DND-41 (cell line): ENCODE data around the gene BMPER.

Experiments
- ATAC-seq: fragments of 200-7000 bp; cut with Tn5 transposase; 3 replicates; pipeline ENCODE4 v1.9.1; 2021; ENCODE audit warnings: low read depth; ENCODE audit not compliant: insufficient read depth
- DNase-seq: peaks from one replicate; pipeline ENCODE4 v3.0.0-alpha.2; 2020
- H2AFZ ChIP-seq: 2 replicates; pipeline ENCODE4 v1.6.0; 2012; ENCODE audit warnings: low read depth, low read length
- H3K27ac ChIP-seq: 2 replicates; pipeline ENCODE4 v1.5.1; 2012; ENCODE audit warnings: low read length, inconsistent platforms
- H3K27me3 ChIP-seq: fragments of 200-600 bp; sonication (generic); 2 replicates; pipeline ENCODE4 v1.6.0; 2012; ENCODE audit warnings: low read length, mild to moderate bottlenecking, inconsistent platforms; ENCODE audit not compliant: insufficient read depth, poor library complexity
- H3K36me3 ChIP-seq: 2 replicates; pipeline ENCODE4 v1.5.1; 2012; ENCODE audit warnings: low read length, inconsistent platforms; ENCODE audit not compliant: insufficient read depth
- H3K4me1 ChIP-seq: 2 replicates; pipeline ENCODE4 v1.5.1; 2012; ENCODE audit warnings: mild to moderate bottlenecking, low read length; ENCODE audit not compliant: insufficient read depth
- H3K4me2 ChIP-seq: 2 replicates; pipeline ENCODE4 v1.6.0; 2012; ENCODE audit warnings: mild to moderate bottlenecking, moderate library complexity, low read length, inconsistent platforms; ENCODE audit not compliant: insufficient read depth
- H3K4me3 ChIP-seq, 2 experiments: fragments of 200-600 bp in 1 of 2; shearing (Covaris generic) in 1 of 2; 2 replicates each; pipeline ENCODE4 v1.5.1; 2012 to 2016; ENCODE audit warnings: inconsistent platforms in 2 of 2, low read length in 2 of 2, mild to moderate bottlenecking in 2 of 2, low read depth in 1 of 2, moderate library complexity in 1 of 2
- H3K79me2 ChIP-seq: 2 replicates; pipeline ENCODE4 v1.6.0; 2012; ENCODE audit warnings: low read length, inconsistent platforms; ENCODE audit not compliant: insufficient read depth
- H3K9ac ChIP-seq: 2 replicates; pipeline ENCODE4 v1.6.0; 2012; ENCODE audit warnings: low read depth, mild to moderate bottlenecking, inconsistent platforms, low read length, moderate library complexity
- H3K9me3 ChIP-seq: 2 replicates; pipeline ENCODE4 v1.5.1; 2012; ENCODE audit warnings: low read length, moderate library complexity, mild to moderate bottlenecking, inconsistent platforms; ENCODE audit not compliant: insufficient read depth, severe bottlenecking
- H4K20me1 ChIP-seq: 2 replicates; pipeline ENCODE4 v1.6.0; 2012; ENCODE audit warnings: low read length; ENCODE audit not compliant: insufficient read depth
- EZH2 ChIP-seq: IDR thresholded peaks from 3 replicates; pipeline ENCODE4 v1.6.1; 2012; ENCODE audit warnings: borderline replicate concordance, low read depth, mild to moderate bottlenecking, moderate library complexity, low read length, inconsistent platforms; ENCODE audit not compliant: severe bottlenecking
- TF ChIP-seq, protein P1 (sequence below): IDR thresholded peaks from 2 replicates; pipeline ENCODE4 v1.5.1; 2012; ENCODE audit warnings: borderline replicate concordance, low read length, moderate library complexity, mild to moderate bottlenecking; ENCODE audit not compliant: poor library complexity, severe bottlenecking; ENCODE audit errors: extremely low read depth

BMPER gene

GRCh38 chr7:34073676-34074075, 168.3 kb downstream of the BMPER start:
- DNase-seq (no peak), ATAC-seq (no peak)
- no peak for TF ChIP-seq EZH2
- TF ChIP-seq, protein P1, sequence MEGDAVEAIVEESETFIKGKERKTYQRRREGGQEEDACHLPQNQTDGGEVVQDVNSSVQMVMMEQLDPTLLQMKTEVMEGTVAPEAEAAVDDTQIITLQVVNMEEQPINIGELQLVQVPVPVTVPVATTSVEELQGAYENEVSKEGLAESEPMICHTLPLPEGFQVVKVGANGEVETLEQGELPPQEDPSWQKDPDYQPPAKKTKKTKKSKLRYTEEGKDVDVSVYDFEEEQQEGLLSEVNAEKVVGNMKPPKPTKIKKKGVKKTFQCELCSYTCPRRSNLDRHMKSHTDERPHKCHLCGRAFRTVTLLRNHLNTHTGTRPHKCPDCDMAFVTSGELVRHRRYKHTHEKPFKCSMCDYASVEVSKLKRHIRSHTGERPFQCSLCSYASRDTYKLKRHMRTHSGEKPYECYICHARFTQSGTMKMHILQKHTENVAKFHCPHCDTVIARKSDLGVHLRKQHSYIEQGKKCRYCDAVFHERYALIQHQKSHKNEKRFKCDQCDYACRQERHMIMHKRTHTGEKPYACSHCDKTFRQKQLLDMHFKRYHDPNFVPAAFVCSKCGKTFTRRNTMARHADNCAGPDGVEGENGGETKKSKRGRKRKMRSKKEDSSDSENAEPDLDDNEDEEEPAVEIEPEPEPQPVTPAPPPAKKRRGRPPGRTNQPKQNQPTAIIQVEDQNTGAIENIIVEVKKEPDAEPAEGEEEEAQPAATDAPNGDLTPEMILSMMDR = no peak
- Histone ChIP-seq H3K4me2 (no peak overlapping the region), H3K27ac (no peak overlapping the region), H3K4me1 (no peaks in the 10 kb centered on the region), H3K36me3 (no peaks in the 10 kb centered on the region), H3K9ac (no peak overlapping the region), H2AFZ (no peak overlapping the region), H3K79me2 (no peaks in the 10 kb centered on the region), H4K20me1 (no peaks in the 10 kb centered on the region), H3K4me3 (no peak overlapping the region), H3K9me3 (no peaks in the 10 kb centered on the region), H3K27me3 (no peaks in the 10 kb centered on the region)

- no peak for TF ChIP-seq EZH2
- no peak overlapping the region for H3K9ac ChIP-seq
- H3K79me2 ChIP-seq = no peaks in the 10 kb centered on the region
- H3K4me2 ChIP-seq = no peak overlapping the region
- H3K4me3 ChIP-seq = no peak overlapping the region
- H3K36me3 ChIP-seq = no peaks in the 10 kb centered on the region
- no peak overlapping the region for H3K27ac ChIP-seq
- no peaks in the 10 kb centered on the region for H4K20me1 ChIP-seq
- ATAC-seq = no peak
- no peak overlapping the region for H2AFZ ChIP-seq
- DNase-seq = no peak
- no peaks in the 10 kb centered on the region for H3K9me3 ChIP-seq
- no peaks in the 10 kb centered on the region for H3K27me3 ChIP-seq
- no peaks in the 10 kb centered on the region for H3K4me1 ChIP-seq
Observed at GRCh38 chr7:34074421-34074820, 169.1 kb downstream of the BMPER start.

- H3K27me3 ChIP-seq = no peaks in the 10 kb centered on the region
- no peak overlapping the region for H2AFZ ChIP-seq
- no peak for TF ChIP-seq EZH2
- TF ChIP-seq, protein P1 = no peak
- H3K4me1 ChIP-seq = no peaks in the 10 kb centered on the region
- H3K9me3 ChIP-seq = no peaks in the 10 kb centered on the region
- no peaks in the 10 kb centered on the region for H4K20me1 ChIP-seq
- H3K27ac ChIP-seq = no peak overlapping the region
- H3K9ac ChIP-seq = no peak overlapping the region
- DNase-seq (no peak), ATAC-seq (no peak)
- no peak overlapping the region for H3K4me2 ChIP-seq
- H3K79me2 ChIP-seq = no peaks in the 10 kb centered on the region
- H3K36me3 ChIP-seq = no peaks in the 10 kb centered on the region
- H3K4me3 ChIP-seq = no peak overlapping the region
Observed at GRCh38 chr7:34075523-34076370, 170.4 kb downstream of the BMPER start.

GRCh38 chr7:34077168-34077567, 171.8 kb downstream of the BMPER start:
- H3K9me3 ChIP-seq = no peaks in the 10 kb centered on the region
- H3K27ac ChIP-seq = no peak overlapping the region
- H3K79me2 ChIP-seq = no peaks in the 10 kb centered on the region
- TF ChIP-seq, protein P1 = no peak
- TF ChIP-seq EZH2 = no peak
- ATAC-seq (no peak), DNase-seq (no peak)
- H3K9ac ChIP-seq = no peak overlapping the region
- no peaks in the 10 kb centered on the region for H3K27me3 ChIP-seq
- H4K20me1 ChIP-seq = no peaks in the 10 kb centered on the region
- no peak overlapping the region for H3K4me3 ChIP-seq
- H3K4me2 ChIP-seq = no peak overlapping the region
- H3K36me3 ChIP-seq = no peaks in the 10 kb centered on the region
- no peaks in the 10 kb centered on the region for H3K4me1 ChIP-seq
- no peak overlapping the region for H2AFZ ChIP-seq
